Gastrocnemius medialis (tissue), 4 donors: ENCODE results near the gene KLHDC8B.

Experiments
- CTCF ChIP-seq, 5 experiments: fragments of 450-650 bp in 3 of 5; fragments of 200-600 bp in 2 of 5; sonication (generic) in 2 of 5; IDR thresholded peaks in 4 of 5; conservative IDR thresholded peaks in 1 of 5; 1 replicate in 4 of 5; 2 replicates in 1 of 5; pipeline ENCODE4 v1.5.1; 2016 to 2019; ENCODE audit warnings: antibody characterized with exemption in 5 of 5, mild to moderate bottlenecking in 3 of 5, moderate library complexity in 3 of 5
- POLR2A ChIP-seq, 2 donors: fragments of 450-650 bp; IDR thresholded peaks; one replicate each; pipeline ENCODE4 v1.6.1; 2017; ENCODE audit warnings: antibody characterized with exemption in 2 of 2, mild to moderate bottlenecking in 2 of 2, moderate library complexity in 2 of 2

GRCh38 chr3:49171119-49171774, at the start of gene KLHDC8B:
- peak; percentile 53 to 54 for TF ChIP-seq POLR2A (IDR thresholded peaks at IDR 0.05)
- TF ChIP-seq CTCF (IDR thresholded peaks at IDR 0.05 in 4 of 5, conservative IDR thresholded peaks at IDR 0.05 in 1 of 5): peak; percentile 96 to 99 (median 97)
